Measurements from ENCODE around the gene RALBP1.

The RALBP1 gene

GRCh38 chr18:9552616-9553015 is 77.3 kb downstream of the RALBP1 start:
- no peak for DNase-seq

- no peak for DNase-seq
Observed at GRCh38 chr18:9557250-9557943, 82.1 kb downstream of the RALBP1 start.

- no peak for DNase-seq
Observed at GRCh38 chr18:9558387-9559064, 83.2 kb downstream of the RALBP1 start.

GRCh38 chr18:9559253-9559652 is 83.9 kb downstream of the RALBP1 start:
- no peak for DNase-seq

GRCh38 chr18:9561759-9562158 is 86.4 kb downstream of the RALBP1 start:
- DNase-seq = no peak

GRCh38 chr18:9562584-9562983 is 87.3 kb downstream of the RALBP1 start:
- no peak for DNase-seq

GRCh38 chr18:9563331-9563730 is 88.0 kb downstream of the RALBP1 start:
- DNase-seq = no peak

GRCh38 chr18:9565407-9565806 is 90.1 kb downstream of the RALBP1 start:
- no peak for DNase-seq

- no peak for DNase-seq
Observed at GRCh38 chr18:9568186-9568585, 92.9 kb downstream of the RALBP1 start.

- DNase-seq = no peak
Observed at GRCh38 chr18:9569178-9569577, 93.9 kb downstream of the RALBP1 start.

- DNase-seq = no peak
Observed at GRCh38 chr18:9570255-9570654, 94.9 kb downstream of the RALBP1 start.

- DNase-seq = no peak
Observed at GRCh38 chr18:9571546-9571945, 96.2 kb downstream of the RALBP1 start.

- no peak for DNase-seq
Observed at GRCh38 chr18:9574473-9575115, 99.3 kb downstream of the RALBP1 start.

- DNase-seq = no peak
Observed at GRCh38 chr18:9575558-9575957, 100.2 kb downstream of the RALBP1 start.

- no peak for DNase-seq
Observed at GRCh38 chr18:9577361-9577760, 102.0 kb downstream of the RALBP1 start.

- DNase-seq = no peak
Observed at GRCh38 chr18:9578306-9578705, 103.0 kb downstream of the RALBP1 start.

- DNase-seq = no peak
Observed at GRCh38 chr18:9581667-9582066, 106.4 kb downstream of the RALBP1 start.

GRCh38 chr18:9586814-9587213 is 111.5 kb downstream of the RALBP1 start:
- no peak for DNase-seq
